Cardiac fibroblast (primary cell): Measurements from ENCODE around the gene KCP.

Source experiments
- DNase-seq, 2 donors: peaks; one replicate each; pipeline versions ENCODE4 v3.0.0 to v3.0.0-alpha.2; 2010; ENCODE audit warnings: low read depth in 2 of 2
- H3K4me3 ChIP-seq, 2 donors: replicated peaks in 1 of 2; 1 replicate in 1 of 2; 2 replicates in 1 of 2; pipeline ENCODE4 v1.5.1; 2011; ENCODE audit warnings: low read depth in 2 of 2, low read length in 2 of 2, mild to moderate bottlenecking in 2 of 2, moderate library complexity in 1 of 2
- TF ChIP-seq, protein P1 (sequence below): IDR thresholded peaks from one replicate; pipeline ENCODE4 v1.5.1; 2011; ENCODE audit warnings: low read depth, mild to moderate bottlenecking, low read length, inconsistent platforms

Gene KCP

DNA sequence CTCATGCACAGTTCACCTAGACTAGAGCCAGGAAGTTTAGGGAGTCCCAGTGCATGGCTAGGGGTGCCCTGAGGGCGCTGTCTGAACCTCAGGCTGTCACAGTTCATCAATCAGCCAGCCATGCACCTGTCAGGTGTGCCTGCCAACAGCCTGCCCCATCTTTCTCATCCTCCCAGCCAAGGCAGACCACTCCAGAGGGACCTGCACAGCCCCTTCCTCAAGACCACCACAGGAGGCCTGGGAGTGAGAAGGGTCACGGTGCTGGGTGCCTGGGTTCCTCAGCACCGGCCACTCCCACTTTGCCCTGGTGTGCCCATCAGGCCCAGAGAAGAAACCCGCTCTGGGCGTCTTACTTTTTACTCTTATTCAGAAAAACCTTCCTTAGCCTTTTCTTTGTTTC is 39.5 kb downstream of the KCP start:
- TF ChIP-seq, protein P1, sequence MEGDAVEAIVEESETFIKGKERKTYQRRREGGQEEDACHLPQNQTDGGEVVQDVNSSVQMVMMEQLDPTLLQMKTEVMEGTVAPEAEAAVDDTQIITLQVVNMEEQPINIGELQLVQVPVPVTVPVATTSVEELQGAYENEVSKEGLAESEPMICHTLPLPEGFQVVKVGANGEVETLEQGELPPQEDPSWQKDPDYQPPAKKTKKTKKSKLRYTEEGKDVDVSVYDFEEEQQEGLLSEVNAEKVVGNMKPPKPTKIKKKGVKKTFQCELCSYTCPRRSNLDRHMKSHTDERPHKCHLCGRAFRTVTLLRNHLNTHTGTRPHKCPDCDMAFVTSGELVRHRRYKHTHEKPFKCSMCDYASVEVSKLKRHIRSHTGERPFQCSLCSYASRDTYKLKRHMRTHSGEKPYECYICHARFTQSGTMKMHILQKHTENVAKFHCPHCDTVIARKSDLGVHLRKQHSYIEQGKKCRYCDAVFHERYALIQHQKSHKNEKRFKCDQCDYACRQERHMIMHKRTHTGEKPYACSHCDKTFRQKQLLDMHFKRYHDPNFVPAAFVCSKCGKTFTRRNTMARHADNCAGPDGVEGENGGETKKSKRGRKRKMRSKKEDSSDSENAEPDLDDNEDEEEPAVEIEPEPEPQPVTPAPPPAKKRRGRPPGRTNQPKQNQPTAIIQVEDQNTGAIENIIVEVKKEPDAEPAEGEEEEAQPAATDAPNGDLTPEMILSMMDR: no peak
- no peak overlapping the region for H3K4me3 ChIP-seq
- no peak for DNase-seq

DNA sequence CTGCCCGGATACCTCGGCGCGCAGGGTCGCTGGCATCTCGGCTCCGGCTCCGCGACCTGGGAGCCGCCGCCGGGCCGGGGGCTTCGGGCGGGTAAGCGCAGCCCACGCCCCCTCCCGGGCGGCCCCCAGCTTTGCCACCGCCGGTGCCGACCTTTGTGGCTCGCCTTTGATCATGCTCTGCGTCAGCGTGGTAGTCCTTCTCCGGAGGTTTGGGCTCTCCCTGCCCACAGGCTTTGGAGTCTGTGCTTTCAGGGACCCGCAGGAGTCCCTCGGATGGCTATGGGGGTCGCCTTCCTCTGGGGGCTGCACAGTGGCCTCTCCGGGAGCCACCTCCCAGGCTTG is 40.6 kb downstream of the KCP start:
- H3K4me3 ChIP-seq: peak overlapping the region in 1 of 2 donors; percentile 48
- DNase-seq: no peak
- TF ChIP-seq, protein P1: no peak

DNA sequence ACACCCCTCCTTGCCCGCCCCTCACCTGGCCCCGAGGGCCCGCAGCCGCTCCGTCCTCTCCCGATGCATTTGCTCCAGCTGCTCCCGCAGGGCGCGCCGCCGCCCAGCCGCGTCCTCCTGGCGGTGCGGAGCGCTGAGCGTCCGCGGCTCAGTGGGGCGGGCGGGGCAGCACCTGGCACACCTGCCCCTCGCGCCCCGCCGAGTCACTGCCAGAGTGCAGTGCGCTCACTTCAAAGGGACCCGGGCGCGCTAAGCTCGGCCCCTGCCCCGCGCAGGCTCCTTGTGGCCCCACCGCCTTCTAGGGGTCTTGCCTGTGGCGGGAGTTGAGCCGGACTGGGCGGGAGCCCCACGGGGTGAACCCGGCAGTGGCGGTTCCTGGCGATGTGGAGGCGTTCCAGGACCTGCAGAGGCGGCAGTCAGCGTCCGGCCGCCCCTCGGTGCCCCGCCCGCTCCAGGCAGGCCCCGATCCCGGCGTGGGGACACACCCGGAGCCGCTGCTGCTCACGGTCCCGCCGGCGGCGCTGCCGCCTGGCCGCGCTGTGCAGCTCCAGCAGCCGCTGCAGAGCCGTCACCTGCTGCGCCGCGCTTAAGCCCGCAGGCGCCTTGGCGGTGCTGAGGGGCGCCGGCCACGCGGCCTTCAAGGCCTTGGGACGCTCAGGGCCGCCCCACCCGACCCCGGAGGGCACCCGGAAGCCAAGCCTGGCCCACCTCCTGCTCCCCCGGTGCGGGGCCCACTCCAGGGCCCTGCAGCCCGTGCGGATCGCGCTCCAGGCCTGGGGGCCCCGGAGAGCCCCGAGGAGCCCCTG is 41.2 kb downstream of the KCP start:
- TF ChIP-seq, protein P1: no peak
- H3K4me3 ChIP-seq: peak overlapping the region; percentile 42 to 48
- peak; percentile 25 to 42 for DNase-seq

DNA sequence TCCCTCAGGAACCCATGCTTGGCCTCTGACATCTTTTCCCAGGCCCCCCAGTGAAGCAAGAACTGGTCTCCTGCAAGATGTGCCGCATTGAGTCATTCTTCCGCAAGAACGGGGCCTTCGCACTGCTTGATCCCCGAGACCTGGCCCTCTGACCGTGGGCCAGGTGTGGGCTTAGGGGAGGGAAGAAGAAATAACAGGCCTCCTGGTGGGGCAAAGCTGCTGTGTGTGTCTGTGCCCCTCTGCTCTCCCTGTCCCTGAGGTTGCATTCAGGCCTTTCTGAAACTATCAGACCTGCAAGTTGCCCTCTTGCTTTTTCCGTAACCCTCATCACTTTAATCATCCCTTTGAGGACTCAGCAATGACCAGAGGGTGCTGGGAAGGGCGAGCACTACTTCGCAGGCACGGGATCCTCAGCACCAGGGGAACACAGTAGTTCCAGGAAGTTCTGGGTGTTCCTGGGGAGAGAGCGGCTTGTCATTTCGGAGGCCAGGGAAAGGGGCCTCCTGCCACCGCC is 41.8 kb downstream of the KCP start:
- TF ChIP-seq, protein P1: no peak
- DNase-seq: no peak
- H3K4me3 ChIP-seq: peak overlapping the region in 1 of 2 donors; percentile 48

DNA sequence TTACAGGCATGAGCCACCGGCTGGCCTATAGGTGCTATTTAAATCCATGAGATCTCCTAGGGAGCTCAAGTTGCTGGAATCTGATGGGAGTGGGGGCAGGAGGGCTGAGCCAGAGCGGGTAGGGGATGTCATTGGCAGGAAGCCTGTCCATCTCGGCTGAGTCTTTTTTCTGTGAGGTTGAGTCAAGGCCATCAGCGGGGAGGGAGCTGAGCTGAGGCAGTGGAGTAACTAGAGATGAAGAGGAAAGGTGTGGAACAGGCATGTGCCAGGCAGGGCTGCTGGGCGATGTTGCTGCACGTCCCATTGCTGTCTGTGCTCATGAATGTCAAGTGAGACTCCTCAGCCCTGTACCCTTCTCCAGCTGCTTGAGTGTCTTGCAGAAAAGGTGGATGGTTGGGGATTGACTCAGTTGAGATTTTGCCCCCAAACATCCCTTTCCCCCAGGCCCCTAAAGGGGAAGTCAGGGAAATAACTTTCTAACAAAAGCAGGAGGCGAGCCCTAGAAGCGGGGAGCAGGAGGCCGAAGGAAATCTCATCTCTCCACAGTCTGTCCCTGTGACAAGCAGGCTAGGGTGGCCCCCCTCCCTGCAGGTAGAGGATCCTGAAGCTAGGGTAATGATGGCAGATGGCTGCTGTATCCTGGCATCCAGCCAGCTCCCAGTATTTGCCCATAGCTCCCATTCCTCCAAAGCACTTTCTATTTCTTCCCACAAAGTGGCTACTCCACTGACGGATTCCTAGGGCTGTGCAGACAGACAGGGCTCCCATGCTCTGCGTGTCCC is 42.5 kb downstream of the KCP start:
- TF ChIP-seq, protein P1: no peak
- no peak overlapping the region for H3K4me3 ChIP-seq
- DNase-seq: no peak

DNA sequence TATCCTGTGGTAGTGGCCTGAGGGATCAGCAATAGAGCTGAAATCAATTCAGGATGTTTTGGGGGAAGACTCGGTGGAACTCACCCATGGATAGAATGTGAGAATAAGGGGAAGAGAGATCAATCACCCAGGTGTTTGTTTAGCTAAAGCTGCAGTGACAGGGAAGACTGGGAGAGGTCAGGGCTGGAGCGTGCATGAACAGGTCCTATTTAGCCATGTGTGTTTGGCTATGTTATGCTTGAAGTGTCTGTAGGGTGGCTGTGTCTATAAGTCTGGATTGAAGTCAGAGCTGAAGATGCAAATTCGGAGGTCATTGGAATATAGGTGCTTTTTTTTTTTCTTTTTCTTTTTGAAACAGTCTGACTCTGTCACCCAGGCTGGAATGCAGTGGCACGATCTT is 43.3 kb downstream of the KCP start:
- DNase-seq: no peak
- TF ChIP-seq, protein P1: no peak
- no peak overlapping the region for H3K4me3 ChIP-seq
